Astrocyte (in vitro differentiated cells and primary cell): ENCODE measurements around the gene IQCE.

ENCODE experiments used
- EZH2 ChIP-seq: IDR thresholded peaks from 2 replicates; pipeline ENCODE4 v1.6.1; 2012; ENCODE audit warnings: mild to moderate bottlenecking, low read length, inconsistent platforms; ENCODE audit not compliant: insufficient read depth
- TF ChIP-seq, protein P1 (sequence below): IDR thresholded peaks from 2 replicates; pipeline ENCODE4 v1.5.1; 2011; ENCODE audit warnings: low read depth, mild to moderate bottlenecking, inconsistent platforms, low read length, moderate library complexity; ENCODE audit not compliant: insufficient read depth

DNA sequence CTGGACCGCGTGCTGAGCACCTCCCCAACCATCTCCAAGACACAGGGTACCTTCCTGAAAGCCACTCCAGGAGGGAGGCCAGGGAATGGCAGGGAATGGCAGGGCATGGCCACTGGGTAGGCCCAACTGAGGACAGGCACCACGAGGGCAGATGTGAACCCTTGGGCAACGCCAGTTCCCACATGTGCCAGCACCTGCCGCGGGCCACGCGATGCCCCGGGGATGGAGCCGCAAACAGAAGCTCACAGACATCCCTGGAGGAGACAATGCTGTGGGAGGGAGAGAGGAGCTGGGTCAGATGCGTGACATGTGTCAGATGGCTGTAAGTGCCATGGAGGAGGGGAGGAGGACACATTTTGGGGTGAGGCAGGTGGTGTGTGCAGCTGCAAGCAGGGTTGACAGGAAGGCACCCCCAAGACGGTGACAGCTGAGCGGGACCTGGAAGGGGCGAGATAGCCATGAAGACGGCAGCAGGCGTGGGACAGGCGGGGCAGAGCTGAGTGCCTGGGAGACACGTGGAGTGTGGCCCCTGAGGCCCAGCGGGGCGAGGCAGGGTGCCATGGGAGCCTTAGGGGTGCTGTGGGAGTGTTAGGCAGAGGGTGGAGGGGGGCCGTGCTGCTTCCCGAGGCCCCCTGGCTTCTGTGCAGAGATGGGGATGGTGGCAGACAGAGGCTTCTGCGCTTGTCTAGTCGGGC, 27.7 kb downstream of the IQCE start:
- TF ChIP-seq, protein P1, sequence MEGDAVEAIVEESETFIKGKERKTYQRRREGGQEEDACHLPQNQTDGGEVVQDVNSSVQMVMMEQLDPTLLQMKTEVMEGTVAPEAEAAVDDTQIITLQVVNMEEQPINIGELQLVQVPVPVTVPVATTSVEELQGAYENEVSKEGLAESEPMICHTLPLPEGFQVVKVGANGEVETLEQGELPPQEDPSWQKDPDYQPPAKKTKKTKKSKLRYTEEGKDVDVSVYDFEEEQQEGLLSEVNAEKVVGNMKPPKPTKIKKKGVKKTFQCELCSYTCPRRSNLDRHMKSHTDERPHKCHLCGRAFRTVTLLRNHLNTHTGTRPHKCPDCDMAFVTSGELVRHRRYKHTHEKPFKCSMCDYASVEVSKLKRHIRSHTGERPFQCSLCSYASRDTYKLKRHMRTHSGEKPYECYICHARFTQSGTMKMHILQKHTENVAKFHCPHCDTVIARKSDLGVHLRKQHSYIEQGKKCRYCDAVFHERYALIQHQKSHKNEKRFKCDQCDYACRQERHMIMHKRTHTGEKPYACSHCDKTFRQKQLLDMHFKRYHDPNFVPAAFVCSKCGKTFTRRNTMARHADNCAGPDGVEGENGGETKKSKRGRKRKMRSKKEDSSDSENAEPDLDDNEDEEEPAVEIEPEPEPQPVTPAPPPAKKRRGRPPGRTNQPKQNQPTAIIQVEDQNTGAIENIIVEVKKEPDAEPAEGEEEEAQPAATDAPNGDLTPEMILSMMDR = no peak
- no peak for TF ChIP-seq EZH2
